ENCODE results near the gene ZNF608.
A peak's percentile ranks its signal among the peaks of the same experiment; 100 is the strongest.

The ZNF608 gene

DNA sequence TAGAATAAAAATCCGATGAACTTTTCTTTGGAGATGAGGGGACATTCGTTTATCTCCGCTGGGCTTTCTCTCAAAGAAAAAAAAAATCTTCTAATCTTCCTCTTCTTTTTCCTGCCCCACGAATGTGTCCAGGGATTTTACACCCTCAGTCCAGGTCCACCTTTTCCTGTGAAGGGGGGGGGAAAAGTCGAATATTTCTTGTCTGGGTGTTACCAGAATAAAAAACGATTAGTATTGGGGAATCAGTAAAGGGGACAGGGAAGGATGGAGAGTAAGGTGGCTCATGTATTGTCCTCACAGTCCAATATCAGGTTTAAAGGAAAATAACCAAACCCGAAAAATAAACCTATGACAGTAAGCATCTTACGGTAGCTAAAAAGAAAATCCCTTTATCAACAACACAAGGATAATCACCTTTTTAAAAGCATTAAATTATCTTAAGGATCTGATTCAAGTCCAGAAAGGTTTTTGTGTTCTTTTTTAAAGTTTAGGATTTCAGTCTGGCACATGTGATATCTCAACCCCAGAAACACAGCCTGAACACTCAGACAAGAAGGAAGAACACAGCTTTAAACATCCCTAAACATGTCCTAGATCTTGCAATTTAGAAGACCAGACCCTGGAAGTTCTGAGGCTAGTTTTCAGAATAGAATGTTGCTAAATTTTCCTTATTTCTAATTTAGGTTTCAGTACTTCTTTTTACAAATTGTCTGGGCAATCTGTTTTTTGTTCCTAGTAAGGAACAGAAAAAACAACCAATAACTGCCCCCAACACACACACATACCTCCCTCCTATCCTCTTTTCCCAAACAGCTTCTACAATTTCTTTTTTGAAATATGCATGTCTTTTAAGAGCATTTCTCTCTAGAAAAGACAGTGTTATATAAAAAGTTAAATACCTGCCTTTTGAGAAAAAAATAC, 1.2 kb downstream of the ZNF608 start:
- no peak for TF ChIP-seq POLR2A (IDR thresholded peaks at IDR 0.05; ENCODE audit: low read depth, low read length)
- FAIRE-seq = no peak
- no peak for DNase-seq (ENCODE audit: insufficient read length, low spot score)

DNA sequence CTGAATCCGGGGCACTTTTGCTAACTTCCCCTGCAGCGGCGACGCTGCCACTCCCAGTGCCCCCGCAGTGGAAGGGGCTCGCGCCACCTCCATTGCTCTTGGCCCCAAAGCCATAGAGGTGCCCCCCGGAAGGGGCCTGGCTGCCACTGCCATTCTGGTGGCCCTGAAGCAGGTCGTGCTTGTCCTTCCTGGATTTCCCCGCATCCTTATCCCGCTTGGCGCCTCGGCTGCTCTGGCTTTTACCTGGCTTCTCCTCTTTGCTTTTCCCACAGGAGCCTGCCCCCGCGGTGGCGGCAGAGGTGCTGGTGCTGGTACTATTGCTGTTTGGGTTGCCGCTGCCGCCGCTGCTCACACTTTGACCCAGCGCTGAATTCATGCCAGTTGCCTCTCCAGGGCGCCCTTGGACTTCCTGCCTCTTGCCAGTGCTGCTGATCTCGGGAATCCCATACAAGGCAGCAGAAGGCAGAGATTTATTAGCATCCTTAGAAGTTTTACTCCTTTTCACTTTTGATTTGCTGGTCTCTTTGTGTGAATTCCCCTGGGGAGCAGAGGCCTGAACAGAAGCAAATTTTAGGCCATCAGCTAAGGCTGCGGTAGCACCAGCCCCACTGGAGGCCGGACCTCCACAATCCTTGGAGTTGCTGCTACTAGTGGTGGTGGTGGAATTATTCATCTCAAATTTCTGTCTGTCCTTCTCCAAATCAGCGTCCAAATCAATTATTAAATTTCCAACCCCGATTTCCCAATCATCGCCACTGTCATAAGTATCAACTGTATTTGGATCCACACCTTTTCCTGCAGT, 2.1 kb downstream of the ZNF608 start:
- FAIRE-seq (no peak), DNase-seq (ENCODE audit: insufficient read length, low spot score) (no peak)
- no peak for TF ChIP-seq POLR2A (IDR thresholded peaks at IDR 0.05; ENCODE audit: low read depth, low read length)

DNA sequence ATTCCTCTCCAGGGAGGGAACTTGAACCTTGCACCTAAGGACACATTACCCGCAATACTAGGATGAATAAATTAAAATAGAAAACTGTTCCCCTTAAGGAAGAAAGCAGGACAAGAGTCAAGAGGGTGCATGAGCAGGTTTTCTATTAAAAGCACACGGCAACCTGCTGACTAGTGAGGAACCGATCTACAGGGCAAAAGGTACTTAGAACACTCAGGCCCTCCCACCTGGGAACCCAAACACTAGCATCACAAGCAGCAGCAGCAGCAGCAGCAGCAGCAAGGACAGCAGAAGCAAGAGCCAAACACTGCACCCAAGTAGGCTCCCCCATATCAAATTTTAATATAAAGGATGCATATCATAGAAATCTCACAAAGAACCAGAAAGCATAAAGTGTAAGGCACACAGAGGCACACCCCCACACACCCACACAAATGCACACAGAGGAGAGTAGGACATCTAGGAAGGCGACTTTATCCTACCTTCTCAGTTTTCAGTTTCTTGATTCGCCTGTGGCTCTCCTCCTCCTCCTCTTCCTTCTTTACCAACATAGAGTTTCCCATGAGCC, 2.8 kb downstream of the ZNF608 start:
- DNase-seq (ENCODE audit: insufficient read length, low spot score) (no peak), FAIRE-seq (no peak)
- no peak for TF ChIP-seq POLR2A (IDR thresholded peaks at IDR 0.05; ENCODE audit: low read depth, low read length)

DNA sequence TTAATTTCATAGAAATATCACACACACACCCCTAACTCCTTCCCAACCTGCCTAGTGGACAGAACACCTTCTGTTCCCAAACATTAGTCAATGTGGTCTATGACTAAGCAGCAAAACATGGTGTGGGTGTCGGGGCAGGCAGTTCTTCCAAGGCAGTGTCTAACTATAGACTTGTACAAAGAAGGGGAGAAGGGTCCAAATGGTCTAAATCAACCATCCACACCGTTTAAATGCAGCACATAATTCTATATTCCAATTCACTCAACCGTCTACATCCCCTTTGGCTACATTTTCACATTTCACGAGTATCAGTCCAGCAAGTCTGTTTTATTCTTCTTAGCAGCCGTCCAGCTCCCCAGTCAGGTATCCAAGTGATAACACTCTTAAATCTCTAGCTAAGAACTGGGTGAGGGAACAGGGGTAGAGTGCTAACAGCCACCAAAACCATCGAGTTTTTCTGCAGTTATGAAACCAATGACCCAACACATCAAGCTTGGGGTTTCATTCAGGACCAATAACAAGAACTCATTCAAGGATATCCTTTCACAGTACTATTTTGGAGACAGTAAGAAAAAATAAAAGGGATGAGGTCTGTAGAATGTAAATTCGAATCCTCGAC, 3.3 kb downstream of the ZNF608 start:
- DNase-seq (ENCODE audit: insufficient read length, low spot score) (peak; percentile 52), FAIRE-seq (peak; percentile 79)
- no peak for TF ChIP-seq POLR2A (IDR thresholded peaks at IDR 0.05; ENCODE audit: low read depth, low read length)

DNA sequence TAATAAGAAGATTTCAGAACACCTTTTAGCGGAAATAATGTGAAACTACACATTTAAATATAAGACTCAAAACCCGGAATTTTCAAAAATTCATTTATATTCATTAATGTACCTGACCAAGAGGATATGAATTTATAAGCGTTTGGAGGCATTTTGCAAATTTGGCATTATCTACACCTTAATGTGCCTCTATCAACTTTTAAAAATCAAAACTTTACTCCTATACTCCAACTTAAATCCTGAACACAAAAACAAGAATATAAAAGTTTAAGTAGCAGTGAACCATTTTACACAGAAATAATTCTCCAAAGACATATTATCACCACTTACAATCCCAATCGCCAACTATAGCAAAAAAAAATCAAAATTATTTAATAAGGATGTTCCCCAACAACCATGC, 3.9 kb downstream of the ZNF608 start:
- no peak for FAIRE-seq
- DNase-seq (ENCODE audit: insufficient read length, low spot score) = no peak
- TF ChIP-seq POLR2A (IDR thresholded peaks at IDR 0.05; ENCODE audit: low read depth, low read length) = no peak

DNA sequence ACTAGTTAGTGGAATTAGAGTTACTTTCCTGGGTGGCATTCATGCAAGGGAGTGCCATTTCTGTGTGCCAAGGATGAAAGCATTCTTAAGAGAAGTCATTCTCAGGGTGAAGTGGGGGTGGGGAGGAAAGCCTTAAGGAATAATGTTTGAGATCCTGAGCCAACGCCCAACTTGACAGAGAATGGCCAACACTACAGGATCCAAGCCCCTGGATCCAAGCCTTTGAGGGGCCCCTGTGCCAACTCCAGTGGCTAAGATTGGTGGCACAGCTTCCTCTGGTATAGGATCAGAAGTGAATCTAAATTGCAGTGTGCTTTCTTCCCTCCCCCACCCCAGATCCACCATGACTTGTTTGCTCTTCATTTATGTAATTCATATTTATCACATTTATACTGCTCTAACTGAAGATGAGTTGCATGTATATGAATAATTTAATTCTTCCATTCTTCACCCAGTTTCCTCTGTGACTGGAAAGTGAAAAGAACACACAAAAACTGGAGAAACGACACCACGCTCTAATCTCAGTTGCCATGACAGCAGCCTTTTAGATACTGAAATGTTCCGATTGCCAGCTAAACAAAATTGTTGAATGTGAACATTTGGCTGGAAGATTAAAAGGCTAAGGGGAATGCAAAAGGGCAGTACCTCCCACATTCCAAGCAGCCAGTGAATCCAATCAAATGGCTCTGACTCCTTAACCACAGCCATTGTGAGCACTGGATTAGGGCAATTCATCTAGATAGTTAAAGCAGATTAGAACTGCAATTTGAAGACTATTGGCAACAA, 4.5 kb downstream of the ZNF608 start:
- DNase-seq (ENCODE audit: insufficient read length, low spot score) (peak; percentile 32), FAIRE-seq (no peak)

DNA sequence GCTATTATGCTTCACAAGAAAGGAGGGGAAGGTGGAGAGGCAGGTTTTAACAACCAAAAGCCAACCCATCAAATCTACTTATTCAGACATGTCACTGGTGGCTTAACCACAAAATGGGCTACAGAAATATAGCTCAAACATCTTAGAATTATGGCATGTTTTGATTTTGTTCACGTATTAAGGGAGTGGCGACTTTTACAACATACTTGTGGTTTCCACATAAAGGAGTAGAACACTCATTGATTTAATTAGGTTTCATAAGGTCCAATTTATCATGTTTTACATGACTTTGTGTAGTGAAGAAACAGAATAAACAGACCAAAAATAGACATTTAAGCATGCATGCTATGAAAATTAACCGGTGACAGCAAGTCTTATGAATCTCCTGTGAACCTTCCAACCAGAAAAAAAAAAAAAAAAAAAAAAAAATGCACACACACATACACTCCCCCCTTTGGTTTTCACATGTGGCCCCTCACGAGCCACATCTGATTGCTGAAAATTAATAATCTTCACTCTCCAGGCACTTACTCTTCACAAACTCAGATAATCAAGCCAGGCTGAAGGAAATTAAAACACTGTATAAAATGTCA, 5.4 kb downstream of the ZNF608 start:
- no peak for DNase-seq (ENCODE audit: insufficient read length, low spot score)
- no peak for FAIRE-seq
- no peak for TF ChIP-seq POLR2A (IDR thresholded peaks at IDR 0.05; ENCODE audit: low read depth, low read length)

More for the DNA sequence above, 4.5 kb downstream of the ZNF608 start:
- no peak for TF ChIP-seq POLR2A (IDR thresholded peaks at IDR 0.05; ENCODE audit: low read depth, low read length)

DNA sequence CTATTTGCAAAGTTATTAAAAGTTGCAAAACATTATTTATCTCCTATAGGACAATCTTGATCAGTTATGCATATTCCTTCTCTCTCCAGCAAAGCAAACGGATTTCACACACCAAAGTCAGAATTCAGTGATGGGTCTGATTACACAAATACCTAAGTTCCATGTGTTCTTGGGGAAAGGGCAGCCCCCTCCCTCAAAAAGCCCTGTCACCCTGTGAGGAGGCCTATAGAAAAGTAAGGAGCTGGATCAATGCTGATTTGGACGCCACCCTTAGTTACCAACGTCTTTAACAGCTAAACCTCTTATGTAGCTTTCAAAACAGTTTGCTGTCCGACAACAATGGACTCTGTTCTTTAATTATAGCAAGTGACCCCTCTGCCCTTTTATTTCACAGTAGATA, 6.4 kb downstream of the ZNF608 start:
- no peak for TF ChIP-seq POLR2A (IDR thresholded peaks at IDR 0.05; ENCODE audit: low read depth, low read length)
- FAIRE-seq (no peak), DNase-seq (ENCODE audit: insufficient read length, low spot score) (no peak)

DNA sequence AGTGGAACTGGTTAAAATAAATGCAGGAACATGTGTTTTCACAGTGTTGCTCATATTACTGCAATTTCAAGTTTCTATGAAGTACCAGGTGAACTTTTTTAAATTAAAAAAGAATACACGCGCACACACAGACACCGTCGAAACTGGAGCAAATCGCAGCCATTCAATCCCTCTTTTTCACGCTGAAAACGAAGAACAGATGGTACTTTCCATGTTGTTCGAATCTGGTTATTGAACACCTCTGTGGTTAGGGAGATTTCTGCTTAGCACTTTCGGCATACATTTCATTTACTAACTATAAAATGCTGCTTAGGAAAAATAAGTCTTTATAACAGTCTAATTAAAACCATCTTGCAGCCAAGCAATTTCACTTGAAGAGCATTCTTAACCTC, 6.8 kb downstream of the ZNF608 start:
- DNase-seq (ENCODE audit: insufficient read length, low spot score) (no peak), FAIRE-seq (no peak)
- no peak for TF ChIP-seq POLR2A (IDR thresholded peaks at IDR 0.05; ENCODE audit: low read depth, low read length)

DNA sequence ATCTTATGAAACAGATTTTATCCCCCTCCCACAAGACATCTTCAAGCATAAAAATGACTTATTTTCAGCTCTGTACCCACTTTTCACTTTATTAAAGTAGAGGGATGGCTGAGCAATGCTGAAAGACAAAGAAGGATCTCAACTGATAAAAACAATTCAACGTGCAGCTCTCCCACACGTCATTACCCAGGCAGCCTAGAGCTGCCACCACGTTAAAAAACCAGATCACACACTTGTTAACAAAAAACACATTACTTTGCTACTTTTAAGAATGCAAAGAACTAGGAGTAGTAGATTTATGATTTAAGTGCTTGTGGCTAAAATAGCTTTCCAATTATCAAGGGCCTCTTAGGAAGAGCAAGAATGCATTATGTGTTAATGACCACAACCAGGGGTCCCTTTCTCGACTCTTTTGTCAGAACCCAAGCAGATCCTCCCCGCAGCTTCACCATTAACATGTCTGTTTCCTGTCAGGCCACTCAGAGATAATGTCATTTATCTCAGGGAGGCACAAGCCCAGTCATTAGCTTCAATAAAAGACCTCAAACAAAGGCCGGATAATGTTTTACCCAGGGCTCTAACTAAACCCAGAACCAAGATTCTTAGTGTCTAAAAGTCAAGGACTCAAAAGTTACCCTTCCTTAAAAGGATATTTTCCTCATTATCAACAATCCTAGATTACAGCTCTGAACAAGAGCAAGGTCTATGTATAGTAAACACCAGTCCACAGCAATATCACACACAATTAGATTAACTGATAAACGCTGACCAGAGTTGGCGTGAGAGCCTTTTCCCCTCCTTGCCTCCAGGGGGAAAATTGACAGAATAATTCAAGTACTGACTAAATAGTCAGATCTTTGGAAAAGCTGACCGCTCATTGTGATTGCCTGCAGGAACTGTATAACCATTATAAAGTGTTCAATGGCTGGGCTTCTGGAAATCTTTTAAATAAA, 7.5 kb downstream of the ZNF608 start:
- no peak for TF ChIP-seq POLR2A (IDR thresholded peaks at IDR 0.05; ENCODE audit: low read depth, low read length)
- FAIRE-seq = no peak
- DNase-seq (ENCODE audit: insufficient read length, low spot score) = no peak

DNA sequence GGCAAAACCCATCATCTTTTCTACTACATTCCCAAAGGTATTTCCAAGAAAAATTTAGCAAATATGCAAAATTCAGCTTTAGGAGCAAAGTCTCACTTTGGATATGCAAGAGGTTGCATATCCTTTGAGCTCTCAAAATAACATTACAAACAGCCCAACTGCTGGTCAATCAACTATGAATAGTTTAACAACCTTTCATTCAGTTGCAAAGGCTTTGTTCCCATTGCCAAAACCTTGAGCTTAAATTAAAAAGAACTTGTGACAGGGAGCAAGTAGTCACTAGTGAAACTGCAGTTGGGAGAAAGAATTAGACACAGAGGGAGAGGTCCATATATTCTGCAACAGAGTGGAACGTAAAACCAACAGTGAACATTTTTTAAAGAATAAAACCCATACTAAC, 8.8 kb downstream of the ZNF608 start:
- no peak for TF ChIP-seq POLR2A (IDR thresholded peaks at IDR 0.05; ENCODE audit: low read depth, low read length)
- FAIRE-seq = no peak
- no peak for DNase-seq (ENCODE audit: insufficient read length, low spot score)

DNA sequence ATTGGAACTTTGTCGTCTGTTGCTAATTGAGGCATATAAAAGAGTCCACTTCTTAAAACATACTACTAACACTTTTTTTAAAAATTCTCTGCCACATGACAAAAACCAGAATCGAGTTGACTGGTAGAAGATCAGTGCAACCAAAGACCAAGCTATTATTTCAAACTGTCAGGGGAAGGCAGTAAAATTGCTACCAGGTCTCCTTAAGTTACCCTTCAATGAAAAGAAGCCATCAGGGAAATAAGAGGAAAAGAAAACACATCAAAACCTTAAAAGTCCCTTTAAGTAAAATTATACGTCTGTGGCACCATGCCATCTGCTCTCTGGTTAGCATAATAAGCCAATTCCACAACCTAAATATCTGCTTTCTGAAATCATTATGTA, 9.6 kb downstream of the ZNF608 start:
- FAIRE-seq (no peak), DNase-seq (ENCODE audit: insufficient read length, low spot score) (no peak)
- TF ChIP-seq POLR2A (IDR thresholded peaks at IDR 0.05; ENCODE audit: low read depth, low read length) = no peak

Measured in H54 (cell line).